Astrocyte (in vitro differentiated cells and primary cell): Measurements from ENCODE around the gene ACTN1. TPM values are rescaled to one million over a fixed set of nuclear protein-coding genes. Genes with fewer than 3 reads are reported as not detected.

Experiments used
- DNase-seq: peaks from one replicate; pipeline ENCODE4 v3.0.0-alpha.2; 2010; ENCODE audit warnings: low read depth
- FAIRE-seq: peaks from 2 replicates; lab custom pipeline; 2011; peaks lifted over from hg19 to GRCh38; lab: Jason Lieb, UNC
- H2AFZ ChIP-seq: 2 replicates; pipeline ENCODE4 v1.6.0; 2012; ENCODE audit warnings: low read depth, low read length, inconsistent platforms
- H3K27ac ChIP-seq: 2 replicates; pipeline ENCODE4 v1.5.1; 2011; ENCODE audit warnings: low read depth, low read length, inconsistent platforms
- H3K27me3 ChIP-seq: 2 replicates; pipeline ENCODE4 v1.6.0; 2011; ENCODE audit warnings: low read length, inconsistent platforms; ENCODE audit not compliant: insufficient read depth
- H3K36me3 ChIP-seq: 2 replicates; pipeline ENCODE4 v1.5.1; 2011; ENCODE audit warnings: low read length, inconsistent platforms; ENCODE audit not compliant: insufficient read depth
- H3K4me1 ChIP-seq: 2 replicates; pipeline ENCODE4 v1.5.1; 2011; ENCODE audit warnings: low read length, inconsistent platforms; ENCODE audit not compliant: insufficient read depth
- H3K4me2 ChIP-seq: 2 replicates; pipeline ENCODE4 v1.6.0; 2012; ENCODE audit warnings: low read length, inconsistent platforms
- H3K4me3 ChIP-seq: 2 replicates; pipeline ENCODE4 v1.5.1; 2011; ENCODE audit warnings: low read depth, mild to moderate bottlenecking, low read length, inconsistent platforms; ENCODE audit not compliant: insufficient read depth
- H3K79me2 ChIP-seq: 2 replicates; pipeline ENCODE4 v1.6.0; 2012; ENCODE audit warnings: mild to moderate bottlenecking, low read length, inconsistent platforms; ENCODE audit not compliant: insufficient read depth
- H3K9ac ChIP-seq: 2 replicates; pipeline ENCODE4 v1.6.0; 2012; ENCODE audit warnings: mild to moderate bottlenecking, low read length, inconsistent platforms
- H3K9me3 ChIP-seq: 2 replicates; pipeline ENCODE4 v1.5.1; 2012; ENCODE audit warnings: low read depth, mild to moderate bottlenecking, low read length, inconsistent platforms; ENCODE audit not compliant: insufficient read depth
- H4K20me1 ChIP-seq: 2 replicates; pipeline ENCODE4 v1.6.0; 2012; ENCODE audit warnings: low read length, inconsistent platforms; ENCODE audit not compliant: insufficient read depth
- H3K27ac Mint-ChIP-seq: one replicate; pipeline ENCODE4 v1.8.0; 2021; ENCODE audit warnings: mild to moderate bottlenecking, mixed read lengths; ENCODE audit not compliant: unreplicated experiment
- H3K27me3 Mint-ChIP-seq: one replicate; pipeline ENCODE4 v1.8.0; 2021; ENCODE audit warnings: low read depth, mixed read lengths; ENCODE audit not compliant: unreplicated experiment
- H3K36me3 Mint-ChIP-seq: one replicate; pipeline ENCODE4 v1.8.0; 2021; ENCODE audit warnings: low read depth, mixed read lengths; ENCODE audit not compliant: unreplicated experiment
- H3K4me1 Mint-ChIP-seq: one replicate; pipeline ENCODE4 v1.8.0; 2021; ENCODE audit warnings: low read depth, mixed read lengths; ENCODE audit not compliant: unreplicated experiment
- H3K4me3 Mint-ChIP-seq: one replicate; pipeline ENCODE4 v1.8.0; 2021; ENCODE audit warnings: mild to moderate bottlenecking, moderate library complexity, mixed read lengths; ENCODE audit not compliant: unreplicated experiment
- H3K9me3 Mint-ChIP-seq: one replicate; pipeline ENCODE4 v1.8.0; 2021; ENCODE audit warnings: mild to moderate bottlenecking, mixed read lengths; ENCODE audit not compliant: unreplicated experiment
- EZH2 ChIP-seq: IDR thresholded peaks from 2 replicates; pipeline ENCODE4 v1.6.1; 2012; ENCODE audit warnings: mild to moderate bottlenecking, low read length, inconsistent platforms; ENCODE audit not compliant: insufficient read depth
- total RNA-seq: library from RNA; stranded (reverse); gene quantifications from 2 replicates; pipeline ENCODE4 v1.2.1, GENCODE V29; 2021
- TF ChIP-seq, protein P1 (sequence below): IDR thresholded peaks from 2 replicates; pipeline ENCODE4 v1.5.1; 2011; ENCODE audit warnings: low read depth, mild to moderate bottlenecking, inconsistent platforms, low read length, moderate library complexity; ENCODE audit not compliant: insufficient read depth

The ACTN1 gene
- total RNA-seq, 1 donor from 2014 or later: 1,163 TPM

DNA sequence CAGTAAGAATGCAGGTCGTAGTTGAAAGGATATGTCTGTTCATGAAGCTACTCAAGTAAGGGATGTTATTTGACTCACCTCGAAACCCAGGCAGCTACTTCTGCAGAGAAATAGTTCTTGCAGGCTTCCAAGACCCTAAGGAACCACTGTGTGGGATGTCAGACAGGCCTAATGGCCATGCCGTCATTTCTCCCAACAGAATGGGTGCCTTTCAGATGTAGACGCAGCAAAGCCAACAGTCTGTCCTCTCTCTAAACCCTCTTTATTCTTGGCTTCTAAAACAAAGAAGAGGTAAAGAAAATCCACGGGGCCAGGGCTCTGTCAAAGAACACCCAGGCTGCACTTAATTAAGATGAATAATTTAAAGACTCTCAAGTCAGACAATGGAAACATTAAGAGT, 19.0 kb upstream of the ACTN1 start:
- H3K27ac Mint-ChIP-seq: no peak overlapping the region
- Histone ChIP-seq H3K27ac (no peak overlapping the region), H3K4me1 (no peaks in the 10 kb centered on the region), H3K36me3 (no peaks in the 10 kb centered on the region), H3K9ac (no peak overlapping the region), H4K20me1 (no peaks in the 10 kb centered on the region), H3K4me2 (no peak overlapping the region), H3K4me3 (no peak overlapping the region), H2AFZ (no peak overlapping the region), H3K79me2 (no peaks in the 10 kb centered on the region), H3K27me3 (no peaks in the 10 kb centered on the region), H3K9me3 (no peaks in the 10 kb centered on the region)
- H3K9me3 Mint-ChIP-seq: peaks cover 1% of the 10 kb centered on the region
- peaks cover 5% of the 10 kb centered on the region for H3K27me3 Mint-ChIP-seq
- DNase-seq (no peak), FAIRE-seq (no peak)
- no peak for TF ChIP-seq EZH2
- TF ChIP-seq, protein P1, sequence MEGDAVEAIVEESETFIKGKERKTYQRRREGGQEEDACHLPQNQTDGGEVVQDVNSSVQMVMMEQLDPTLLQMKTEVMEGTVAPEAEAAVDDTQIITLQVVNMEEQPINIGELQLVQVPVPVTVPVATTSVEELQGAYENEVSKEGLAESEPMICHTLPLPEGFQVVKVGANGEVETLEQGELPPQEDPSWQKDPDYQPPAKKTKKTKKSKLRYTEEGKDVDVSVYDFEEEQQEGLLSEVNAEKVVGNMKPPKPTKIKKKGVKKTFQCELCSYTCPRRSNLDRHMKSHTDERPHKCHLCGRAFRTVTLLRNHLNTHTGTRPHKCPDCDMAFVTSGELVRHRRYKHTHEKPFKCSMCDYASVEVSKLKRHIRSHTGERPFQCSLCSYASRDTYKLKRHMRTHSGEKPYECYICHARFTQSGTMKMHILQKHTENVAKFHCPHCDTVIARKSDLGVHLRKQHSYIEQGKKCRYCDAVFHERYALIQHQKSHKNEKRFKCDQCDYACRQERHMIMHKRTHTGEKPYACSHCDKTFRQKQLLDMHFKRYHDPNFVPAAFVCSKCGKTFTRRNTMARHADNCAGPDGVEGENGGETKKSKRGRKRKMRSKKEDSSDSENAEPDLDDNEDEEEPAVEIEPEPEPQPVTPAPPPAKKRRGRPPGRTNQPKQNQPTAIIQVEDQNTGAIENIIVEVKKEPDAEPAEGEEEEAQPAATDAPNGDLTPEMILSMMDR: no peak
- peaks cover 3% of the 10 kb centered on the region for H3K36me3 Mint-ChIP-seq
- H3K4me3 Mint-ChIP-seq: no peak overlapping the region
- no peaks in the 10 kb centered on the region for H3K4me1 Mint-ChIP-seq

DNA sequence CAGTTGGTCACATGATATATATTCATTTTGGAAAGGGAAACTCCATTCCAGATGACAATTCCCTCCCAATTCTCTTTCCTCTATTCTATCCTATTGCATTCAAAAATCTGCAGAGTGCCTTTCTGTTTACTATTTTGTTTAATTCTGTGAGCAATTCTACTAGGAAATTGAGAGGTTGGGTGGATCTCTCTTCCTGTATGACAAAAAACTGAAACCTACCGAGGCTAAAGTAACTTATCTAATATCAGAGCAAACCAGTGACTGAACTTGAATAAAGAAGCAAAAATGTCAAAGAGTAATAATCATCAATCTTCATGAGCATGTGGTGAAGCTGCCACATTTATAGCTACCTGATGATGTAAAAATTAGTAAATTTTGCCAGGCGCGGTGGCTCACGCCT, 16.6 kb upstream of the ACTN1 start:
- Histone ChIP-seq H2AFZ (no peak overlapping the region), H3K4me1 (no peaks in the 10 kb centered on the region), H3K27me3 (no peaks in the 10 kb centered on the region), H3K9me3 (no peaks in the 10 kb centered on the region), H3K4me3 (no peak overlapping the region), H4K20me1 (no peaks in the 10 kb centered on the region), H3K4me2 (no peak overlapping the region), H3K79me2 (no peaks in the 10 kb centered on the region), H3K9ac (no peak overlapping the region), H3K27ac (no peak overlapping the region), H3K36me3 (no peaks in the 10 kb centered on the region)
- DNase-seq (no peak), FAIRE-seq (no peak)
- H3K4me1 Mint-ChIP-seq: no peaks in the 10 kb centered on the region
- no peaks in the 10 kb centered on the region for H3K9me3 Mint-ChIP-seq
- TF ChIP-seq EZH2: no peak
- TF ChIP-seq, protein P1: no peak
- H3K36me3 Mint-ChIP-seq: peaks cover 3% of the 10 kb centered on the region
- no peak overlapping the region for H3K4me3 Mint-ChIP-seq
- no peak overlapping the region for H3K27ac Mint-ChIP-seq
- H3K27me3 Mint-ChIP-seq: peaks cover 8% of the 10 kb centered on the region

DNA sequence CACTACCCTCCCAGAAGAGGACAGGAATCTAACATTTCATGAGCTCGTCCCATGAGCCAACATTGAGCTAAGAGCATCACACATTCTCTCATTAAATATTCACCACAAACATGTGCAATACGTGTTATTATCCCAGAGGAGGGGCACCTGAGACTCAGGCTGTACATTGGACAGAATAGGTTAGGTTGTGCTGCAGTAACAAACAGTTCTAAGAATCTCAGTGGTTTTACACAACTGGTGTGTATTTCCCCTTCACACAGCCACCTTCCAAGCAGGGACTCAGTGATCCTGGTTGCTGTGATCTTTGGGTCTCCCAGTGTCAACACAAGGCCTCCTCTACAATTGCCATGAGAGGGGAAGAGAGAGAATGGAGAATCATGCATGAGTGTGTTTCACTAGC, 15.0 kb upstream of the ACTN1 start:
- Histone ChIP-seq H3K9me3 (no peaks in the 10 kb centered on the region), H3K27me3 (no peaks in the 10 kb centered on the region), H3K4me1 (no peaks in the 10 kb centered on the region), H3K79me2 (no peaks in the 10 kb centered on the region), H2AFZ (no peak overlapping the region), H3K36me3 (no peaks in the 10 kb centered on the region), H3K4me2 (no peak overlapping the region), H3K4me3 (no peak overlapping the region), H3K9ac (no peak overlapping the region), H4K20me1 (no peaks in the 10 kb centered on the region), H3K27ac (no peak overlapping the region)
- H3K9me3 Mint-ChIP-seq: no peaks in the 10 kb centered on the region
- TF ChIP-seq, protein P1: no peak
- TF ChIP-seq EZH2: no peak
- peaks cover 8% of the 10 kb centered on the region for H3K27me3 Mint-ChIP-seq
- H3K27ac Mint-ChIP-seq: no peak overlapping the region
- no peak overlapping the region for H3K4me3 Mint-ChIP-seq
- H3K4me1 Mint-ChIP-seq: peaks cover 1% of the 10 kb centered on the region
- peaks cover 3% of the 10 kb centered on the region for H3K36me3 Mint-ChIP-seq
- DNase-seq: no peak
- no peak for FAIRE-seq
